ENCODE measurements around the gene LSP1.

LSP1 gene

GRCh38 chr11:1896468-1896867 is 43.6 kb downstream of the LSP1 start:
- Histone ChIP-seq H3K27me3 (ENCODE audit: control insufficient read depth, insufficient read depth, low read length) (peaks cover 53% of the 10 kb centered on the region), H3K4me1 (ENCODE audit: control insufficient read depth, insufficient read depth, low read length) (no peaks in the 10 kb centered on the region), H3K36me3 (ENCODE audit: insufficient read depth, low read length) (peaks cover 2% of the 10 kb centered on the region), H3K4me3 (ENCODE audit: low read length) (no peak overlapping the region), H3K9ac (ENCODE audit: low read depth, low read length) (no peak overlapping the region), H3K4me2 (ENCODE audit: low read length) (no peak overlapping the region), H3K9me3 (replicated peaks; ENCODE audit: low read length) (no peaks in the 10 kb centered on the region)

GRCh38 chr11:1896923-1897322 is 44.0 kb downstream of the LSP1 start:
- Histone ChIP-seq H3K9ac (ENCODE audit: low read depth, low read length) (no peak overlapping the region), H3K4me1 (ENCODE audit: control insufficient read depth, insufficient read depth, low read length) (no peaks in the 10 kb centered on the region)

GRCh38 chr11:1899090-1899489 is 46.2 kb downstream of the LSP1 start:
- H3K4me3 ChIP-seq (ENCODE audit: low read length), result no peak overlapping the region
- H3K9me3 ChIP-seq (replicated peaks; ENCODE audit: low read length), result no peaks in the 10 kb centered on the region
- H3K36me3 ChIP-seq (ENCODE audit: insufficient read depth, low read length), result no peaks in the 10 kb centered on the region
- peaks cover 66% of the 10 kb centered on the region for H3K27me3 ChIP-seq (ENCODE audit: control insufficient read depth, insufficient read depth, low read length)
- no peak overlapping the region for H3K9ac ChIP-seq (ENCODE audit: low read depth, low read length)
- H3K4me1 ChIP-seq (ENCODE audit: control insufficient read depth, insufficient read depth, low read length), result no peaks in the 10 kb centered on the region
- no peak overlapping the region for H3K4me2 ChIP-seq (ENCODE audit: low read length)

More at GRCh38 chr11:1896923-1897322, 44.0 kb downstream of the LSP1 start:
- no peak overlapping the region for H3K4me3 ChIP-seq (ENCODE audit: low read length)
- no peaks in the 10 kb centered on the region for H3K9me3 ChIP-seq (replicated peaks; ENCODE audit: low read length)
- no peaks in the 10 kb centered on the region for H3K36me3 ChIP-seq (ENCODE audit: insufficient read depth, low read length)
- peaks cover 56% of the 10 kb centered on the region for H3K27me3 ChIP-seq (ENCODE audit: control insufficient read depth, insufficient read depth, low read length)
- H3K4me2 ChIP-seq (ENCODE audit: low read length), result no peak overlapping the region

- Histone ChIP-seq H3K9me3 (replicated peaks; ENCODE audit: low read length) (no peaks in the 10 kb centered on the region), H3K4me2 (ENCODE audit: low read length) (no peak overlapping the region), H3K27me3 (ENCODE audit: control insufficient read depth, insufficient read depth, low read length) (peaks cover 66% of the 10 kb centered on the region), H3K4me1 (ENCODE audit: control insufficient read depth, insufficient read depth, low read length) (no peaks in the 10 kb centered on the region), H3K9ac (ENCODE audit: low read depth, low read length) (no peak overlapping the region), H3K36me3 (ENCODE audit: insufficient read depth, low read length) (no peaks in the 10 kb centered on the region), H3K4me3 (ENCODE audit: low read length) (no peak overlapping the region)
These were observed 46.8 kb downstream of the LSP1 start for GRCh38 chr11:1899686-1900085.

- Histone ChIP-seq H3K9me3 (replicated peaks; ENCODE audit: low read length) (no peaks in the 10 kb centered on the region), H3K4me3 (ENCODE audit: low read length) (no peak overlapping the region), H3K36me3 (ENCODE audit: insufficient read depth, low read length) (no peaks in the 10 kb centered on the region), H3K9ac (ENCODE audit: low read depth, low read length) (no peak overlapping the region), H3K27me3 (ENCODE audit: control insufficient read depth, insufficient read depth, low read length) (peaks cover 43% of the 10 kb centered on the region), H3K4me2 (ENCODE audit: low read length) (no peak overlapping the region), H3K4me1 (ENCODE audit: control insufficient read depth, insufficient read depth, low read length) (no peaks in the 10 kb centered on the region)
These were observed 53.3 kb downstream of the LSP1 start for GRCh38 chr11:1906181-1906580.

- H3K9ac ChIP-seq (ENCODE audit: low read depth, low read length), result no peak overlapping the region
- H3K4me3 ChIP-seq (ENCODE audit: low read length), result no peak overlapping the region
- no peaks in the 10 kb centered on the region for H3K9me3 ChIP-seq (replicated peaks; ENCODE audit: low read length)
- no peak overlapping the region for H3K4me2 ChIP-seq (ENCODE audit: low read length)
- no peaks in the 10 kb centered on the region for H3K4me1 ChIP-seq (ENCODE audit: control insufficient read depth, insufficient read depth, low read length)
- H3K36me3 ChIP-seq (ENCODE audit: insufficient read depth, low read length), result no peaks in the 10 kb centered on the region
- H3K27me3 ChIP-seq (ENCODE audit: control insufficient read depth, insufficient read depth, low read length), result peaks cover 37% of the 10 kb centered on the region
These were observed 53.9 kb downstream of the LSP1 start for GRCh38 chr11:1906611-1907423.

GRCh38 chr11:1908618-1909017 is 55.7 kb downstream of the LSP1 start:
- no peak overlapping the region for H3K4me2 ChIP-seq (ENCODE audit: low read length)
- H3K9me3 ChIP-seq (replicated peaks; ENCODE audit: low read length), result no peaks in the 10 kb centered on the region
- no peak overlapping the region for H3K9ac ChIP-seq (ENCODE audit: low read depth, low read length)
- H3K36me3 ChIP-seq (ENCODE audit: insufficient read depth, low read length), result no peaks in the 10 kb centered on the region
- H3K4me1 ChIP-seq (ENCODE audit: control insufficient read depth, insufficient read depth, low read length), result no peaks in the 10 kb centered on the region
- no peak overlapping the region for H3K4me3 ChIP-seq (ENCODE audit: low read length)
- peaks cover 34% of the 10 kb centered on the region for H3K27me3 ChIP-seq (ENCODE audit: control insufficient read depth, insufficient read depth, low read length)

- no peaks in the 10 kb centered on the region for H3K36me3 ChIP-seq (ENCODE audit: insufficient read depth, low read length)
- H3K9me3 ChIP-seq (replicated peaks; ENCODE audit: low read length), result no peaks in the 10 kb centered on the region
- H3K27me3 ChIP-seq (ENCODE audit: control insufficient read depth, insufficient read depth, low read length), result peaks cover 35% of the 10 kb centered on the region
These were observed 56.6 kb downstream of the LSP1 start for GRCh38 chr11:1909524-1909923.

GRCh38 chr11:1912289-1912878 is 59.5 kb downstream of the LSP1 start:
- peaks cover 19% of the 10 kb centered on the region for H3K27me3 ChIP-seq (ENCODE audit: control insufficient read depth, insufficient read depth, low read length)
- no peak overlapping the region for H3K4me3 ChIP-seq (ENCODE audit: low read length)
- peaks cover 11% of the 10 kb centered on the region for H3K4me1 ChIP-seq (ENCODE audit: control insufficient read depth, insufficient read depth, low read length)
- no peak overlapping the region for H3K9ac ChIP-seq (ENCODE audit: low read depth, low read length)
- no peak overlapping the region for H3K4me2 ChIP-seq (ENCODE audit: low read length)
- no peaks in the 10 kb centered on the region for H3K36me3 ChIP-seq (ENCODE audit: insufficient read depth, low read length)
- no peaks in the 10 kb centered on the region for H3K9me3 ChIP-seq (replicated peaks; ENCODE audit: low read length)

More at GRCh38 chr11:1909524-1909923, 56.6 kb downstream of the LSP1 start:
- Histone ChIP-seq H3K4me3 (ENCODE audit: low read length) (no peak overlapping the region), H3K9ac (ENCODE audit: low read depth, low read length) (no peak overlapping the region), H3K4me2 (ENCODE audit: low read length) (no peak overlapping the region), H3K4me1 (ENCODE audit: control insufficient read depth, insufficient read depth, low read length) (no peaks in the 10 kb centered on the region)

GRCh38 chr11:1913271-1914060 is 60.6 kb downstream of the LSP1 start:
- Histone ChIP-seq H3K4me1 (ENCODE audit: control insufficient read depth, insufficient read depth, low read length) (peaks cover 17% of the 10 kb centered on the region), H3K27me3 (ENCODE audit: control insufficient read depth, insufficient read depth, low read length) (peaks cover 12% of the 10 kb centered on the region), H3K9me3 (replicated peaks; ENCODE audit: low read length) (no peaks in the 10 kb centered on the region), H3K36me3 (ENCODE audit: insufficient read depth, low read length) (no peaks in the 10 kb centered on the region), H3K9ac (ENCODE audit: low read depth, low read length) (no peak overlapping the region), H3K4me3 (ENCODE audit: low read length) (no peak overlapping the region), H3K4me2 (ENCODE audit: low read length) (no peak overlapping the region)

GRCh38 chr11:1915795-1916131 is 62.9 kb downstream of the LSP1 start:
- Histone ChIP-seq H3K4me1 (ENCODE audit: control insufficient read depth, insufficient read depth, low read length) (peaks cover 17% of the 10 kb centered on the region), H3K4me2 (ENCODE audit: low read length) (no peak overlapping the region), H3K9me3 (replicated peaks; ENCODE audit: low read length) (no peaks in the 10 kb centered on the region), H3K4me3 (ENCODE audit: low read length) (no peak overlapping the region), H3K27me3 (ENCODE audit: control insufficient read depth, insufficient read depth, low read length) (peaks cover 8% of the 10 kb centered on the region), H3K36me3 (ENCODE audit: insufficient read depth, low read length) (no peaks in the 10 kb centered on the region), H3K9ac (ENCODE audit: low read depth, low read length) (no peak overlapping the region)
